Activated CD4-positive, alpha-beta T cell treated with anti-CD3 and anti-CD28 coated beads for 4 hours (primary cell): ENCODE results near the gene LY6G6D.
A peak's percentile ranks its signal among the peaks of the same experiment; 100 is the strongest.

Source experiments
- DNase-seq, 2 donors: peaks; one replicate each; pipeline ENCODE4 v3.0.0-alpha.2; 2020

LY6G6D gene

DNA sequence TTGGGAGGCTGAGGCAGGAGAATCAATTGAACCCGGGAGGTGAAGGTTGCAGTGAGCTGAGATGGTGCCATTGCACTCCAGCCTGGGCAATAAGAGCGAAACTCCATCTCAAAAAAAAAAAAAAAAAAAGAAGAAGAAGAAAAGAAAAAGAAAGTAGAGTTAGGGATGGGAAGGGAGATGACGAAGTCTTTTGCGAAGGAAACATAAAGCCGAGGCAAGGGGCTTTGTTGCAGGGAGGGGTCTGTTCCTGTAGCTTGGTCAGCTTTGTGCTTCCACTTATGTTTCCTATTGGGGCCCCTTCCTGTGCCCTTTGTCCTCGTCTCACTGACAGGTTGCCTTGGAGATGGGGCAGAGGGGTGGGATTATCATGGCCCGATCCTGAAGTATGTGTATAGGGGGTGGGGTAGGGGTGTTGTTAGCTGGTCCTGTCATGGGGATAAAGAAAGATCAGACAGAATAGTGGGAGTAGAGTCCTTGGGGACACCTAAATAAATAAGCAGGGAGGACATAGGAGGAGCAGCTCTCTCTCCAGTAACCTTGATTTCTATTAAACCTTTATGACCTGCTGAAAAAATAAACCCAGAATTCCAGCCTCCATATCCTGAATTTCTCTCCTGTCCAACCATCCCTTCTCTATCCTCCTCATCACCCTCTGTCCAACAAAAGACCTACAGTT, 22.3 kb downstream of the LY6G6D start:
- peak in 1 of 2 donors; percentile 4 for DNase-seq

DNA sequence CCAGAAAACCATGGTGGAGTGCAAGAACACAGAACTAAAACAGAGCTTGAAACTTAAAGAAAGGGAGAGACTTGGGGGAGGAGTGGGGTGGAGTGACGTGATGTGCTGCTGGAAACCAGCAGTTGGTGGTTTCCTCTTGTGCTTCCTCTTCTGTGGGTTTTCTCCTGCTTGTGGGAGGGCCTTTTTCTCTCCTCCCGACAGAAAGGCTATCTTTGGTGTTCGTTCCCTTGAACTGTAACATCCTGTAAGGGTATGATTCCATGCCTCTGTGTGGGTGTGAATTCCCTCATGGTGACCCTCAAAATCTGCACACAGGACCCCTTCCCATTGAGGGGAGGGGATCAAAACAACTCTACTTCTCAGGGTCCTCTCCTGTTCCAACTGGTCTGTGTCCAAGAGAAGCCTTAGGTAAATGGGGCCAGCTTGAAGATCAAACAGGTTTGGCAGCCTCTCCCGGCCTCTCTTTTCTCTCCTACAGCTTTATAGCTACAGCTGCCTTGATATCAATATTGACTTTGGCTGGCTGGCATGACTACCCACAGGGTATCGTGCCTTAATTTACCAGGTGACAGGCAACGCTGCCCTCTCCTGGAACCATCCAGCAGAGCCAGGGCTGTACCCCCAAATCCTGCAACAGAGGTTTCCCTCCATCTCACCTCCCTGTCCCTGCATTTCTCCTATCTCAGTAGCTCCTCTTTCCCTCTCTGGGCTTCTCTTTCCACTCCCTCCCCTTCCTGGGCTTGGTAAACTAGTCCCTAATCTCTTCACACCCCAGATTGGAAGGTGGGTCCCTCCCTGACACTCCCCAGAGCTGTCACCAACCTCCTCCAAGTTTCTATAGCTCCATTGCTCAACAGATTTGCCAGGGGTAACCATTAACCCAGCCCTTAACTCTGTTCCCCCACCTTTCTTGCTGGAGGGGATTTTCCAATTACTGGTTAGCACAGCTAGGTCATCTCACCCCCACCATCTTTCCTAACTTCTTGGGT, 23.1 kb downstream of the LY6G6D start:
- DNase-seq = peak; percentile 58 to 66

DNA sequence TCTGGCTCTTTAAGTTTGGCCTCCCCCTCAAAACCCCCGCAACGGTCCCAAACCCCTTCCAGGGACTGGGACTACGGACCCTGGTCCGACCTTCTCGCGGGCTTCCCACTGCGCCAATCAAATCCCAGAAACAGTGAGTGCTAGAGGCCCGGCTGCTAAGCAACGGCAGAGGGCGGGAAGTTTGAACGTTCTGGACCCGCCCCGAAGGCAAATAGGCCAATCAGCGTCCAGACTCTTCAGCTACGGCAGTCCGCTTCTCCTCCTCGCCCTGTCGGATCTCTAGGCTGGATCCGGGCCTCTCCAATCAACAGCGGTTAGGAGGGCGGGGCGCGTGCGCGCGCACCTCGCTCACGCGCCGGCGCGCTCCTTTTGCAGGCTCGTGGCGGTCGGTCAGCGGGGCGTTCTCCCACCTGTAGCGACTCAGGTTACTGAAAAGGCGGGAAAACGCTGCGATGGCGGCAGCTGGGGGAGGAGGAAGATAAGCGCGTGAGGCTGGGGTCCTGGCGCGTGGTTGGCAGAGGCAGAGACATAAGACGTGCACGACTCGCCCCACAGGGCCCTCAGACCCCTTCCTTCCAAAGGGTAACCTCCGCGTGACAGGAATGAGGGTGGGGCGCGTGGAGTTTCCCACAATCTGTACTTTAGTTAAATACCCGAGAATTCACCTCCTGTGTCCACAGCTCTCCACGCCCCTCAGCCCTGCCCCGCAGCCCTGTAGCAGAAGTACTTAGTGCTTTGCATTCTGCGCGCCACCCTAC, 24.7 kb downstream of the LY6G6D start, which contains the start of gene MSH5:
Gene MSH5 (plus strand): TSS at position 367 of the 758 bp plus-strand sequence. CDS start 462 bp downstream, outside the sequence.
- peak; percentile 93 for DNase-seq

DNA sequence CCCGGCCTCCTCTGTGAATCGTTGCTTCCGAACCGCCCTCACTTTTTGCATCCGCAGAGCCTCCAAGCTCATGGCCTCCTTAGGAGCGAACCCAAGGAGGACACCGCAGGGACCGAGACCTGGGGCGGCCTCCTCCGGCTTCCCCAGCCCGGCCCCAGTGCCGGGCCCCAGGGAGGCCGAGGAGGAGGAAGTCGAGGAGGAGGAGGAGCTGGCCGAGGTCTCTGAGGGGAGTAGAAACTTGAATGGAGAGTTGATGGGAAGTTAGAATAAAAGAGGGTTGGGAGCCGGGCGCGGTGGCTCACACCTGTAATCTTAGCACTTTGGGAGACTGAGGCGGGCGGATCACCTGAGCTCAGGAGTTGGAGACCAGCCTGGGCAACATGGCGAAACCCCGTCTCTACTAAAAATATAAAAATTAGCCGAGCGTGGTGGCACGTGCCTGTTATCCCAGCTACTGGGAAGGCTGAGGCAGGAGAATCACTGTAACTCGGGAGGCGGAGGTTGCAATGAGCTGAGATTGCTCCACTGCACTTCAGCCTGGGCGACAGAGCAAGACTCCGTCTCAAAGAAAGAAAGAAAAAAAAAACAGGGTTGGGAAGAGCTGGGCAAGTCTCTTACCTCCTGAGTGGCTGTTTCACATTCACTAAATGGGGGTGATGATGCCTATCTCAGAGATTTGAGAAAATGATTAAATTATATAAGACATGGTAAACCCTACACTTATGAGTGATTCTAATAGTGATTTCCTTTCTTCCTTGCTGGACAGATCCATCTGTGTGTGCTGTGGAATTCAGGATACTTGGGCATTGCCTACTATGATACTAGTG, 25.5 kb downstream of the LY6G6D start:
- DNase-seq = no peak

DNA sequence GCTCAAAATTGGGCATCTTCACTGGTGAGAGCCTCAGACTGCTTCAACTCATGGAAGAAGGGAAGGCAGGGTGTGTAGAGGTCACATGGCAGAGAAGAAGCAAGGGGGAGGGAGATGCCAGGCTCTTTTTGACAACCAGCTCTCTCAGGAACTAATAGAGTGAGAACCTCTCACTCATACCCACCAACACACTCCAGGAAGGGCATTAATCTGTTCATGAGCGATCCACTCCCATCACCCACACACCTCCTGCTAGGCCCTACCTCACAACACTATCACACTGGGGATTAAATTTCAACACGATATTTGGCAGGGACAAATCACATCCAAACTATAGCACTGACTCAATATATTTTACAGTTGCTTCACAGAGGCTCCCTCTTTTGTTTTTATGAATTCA, 26.7 kb downstream of the LY6G6D start:
- no peak for DNase-seq

DNA sequence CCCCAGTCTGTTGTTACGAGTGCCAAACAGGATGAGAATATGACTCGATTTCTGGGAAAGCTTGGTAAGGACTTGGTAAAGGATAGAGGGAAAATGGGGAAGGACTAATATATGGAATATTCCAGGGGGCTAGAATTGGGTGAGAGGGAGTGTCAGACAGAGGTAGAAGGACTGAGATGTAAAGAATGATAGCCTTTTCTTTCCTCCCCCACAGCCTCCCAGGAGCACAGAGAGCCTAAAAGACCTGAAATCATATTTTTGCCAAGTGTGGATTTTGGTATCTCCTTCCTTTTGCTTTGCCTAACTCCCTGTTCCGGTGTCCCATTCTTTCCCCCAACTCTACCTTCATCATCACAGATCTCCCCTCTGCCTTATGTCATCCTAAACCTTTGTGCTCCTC, 27.7 kb downstream of the LY6G6D start:
- no peak for DNase-seq

DNA sequence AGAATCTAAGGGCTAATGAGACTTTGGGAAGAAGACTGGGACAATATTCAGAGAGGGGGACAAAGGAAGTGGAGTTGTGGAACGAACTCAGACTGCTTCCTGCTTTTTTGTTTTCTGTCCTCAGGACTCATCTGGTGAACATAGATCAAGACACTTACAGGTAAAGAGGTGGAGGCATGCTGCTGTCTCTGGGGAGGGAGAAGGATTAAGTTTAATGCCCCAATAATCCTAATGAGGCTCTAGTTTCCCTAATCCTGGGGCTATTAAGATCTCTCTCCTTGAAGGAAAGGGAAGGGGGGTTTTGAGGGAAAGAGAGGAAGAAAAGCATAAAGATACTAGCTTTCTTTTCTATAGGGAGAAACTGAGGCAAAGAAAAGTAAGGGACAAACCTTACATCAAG, 29.3 kb downstream of the LY6G6D start:
- no peak for DNase-seq

DNA sequence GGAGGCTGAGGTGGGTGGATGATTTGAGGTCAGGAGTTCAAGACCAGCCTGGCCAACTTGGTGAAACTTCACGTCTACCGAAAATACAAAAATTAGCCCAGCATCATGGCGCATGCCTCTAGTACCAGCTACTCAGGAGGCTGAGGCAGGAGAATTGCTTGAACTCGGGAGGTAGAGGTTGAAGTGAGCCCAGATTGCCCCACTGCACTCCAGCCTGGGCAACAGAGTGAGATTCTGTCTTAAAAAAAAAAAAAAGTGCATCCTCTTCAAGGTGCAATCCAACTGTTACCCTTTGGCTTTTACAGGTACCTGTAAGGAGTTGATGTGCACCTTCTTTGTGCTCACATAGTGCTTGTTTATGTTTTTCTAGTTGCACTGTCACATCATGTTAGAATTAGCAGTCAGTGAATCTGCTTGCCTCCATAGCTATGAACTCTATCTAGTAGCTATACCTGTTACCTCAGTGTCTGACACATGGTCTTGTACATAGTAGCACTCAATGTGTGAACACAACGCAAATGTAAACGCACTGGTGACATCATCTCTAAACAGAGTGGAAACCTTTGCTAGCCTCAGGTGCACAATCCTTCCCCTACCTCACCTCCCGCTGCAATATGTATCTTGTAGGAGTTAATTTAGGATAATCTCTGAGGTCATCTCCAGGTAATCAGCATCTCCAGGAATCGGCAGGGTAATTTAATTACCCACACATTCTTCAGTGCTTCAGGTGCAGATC, 34.3 kb downstream of the LY6G6D start:
- no peak for DNase-seq

DNA sequence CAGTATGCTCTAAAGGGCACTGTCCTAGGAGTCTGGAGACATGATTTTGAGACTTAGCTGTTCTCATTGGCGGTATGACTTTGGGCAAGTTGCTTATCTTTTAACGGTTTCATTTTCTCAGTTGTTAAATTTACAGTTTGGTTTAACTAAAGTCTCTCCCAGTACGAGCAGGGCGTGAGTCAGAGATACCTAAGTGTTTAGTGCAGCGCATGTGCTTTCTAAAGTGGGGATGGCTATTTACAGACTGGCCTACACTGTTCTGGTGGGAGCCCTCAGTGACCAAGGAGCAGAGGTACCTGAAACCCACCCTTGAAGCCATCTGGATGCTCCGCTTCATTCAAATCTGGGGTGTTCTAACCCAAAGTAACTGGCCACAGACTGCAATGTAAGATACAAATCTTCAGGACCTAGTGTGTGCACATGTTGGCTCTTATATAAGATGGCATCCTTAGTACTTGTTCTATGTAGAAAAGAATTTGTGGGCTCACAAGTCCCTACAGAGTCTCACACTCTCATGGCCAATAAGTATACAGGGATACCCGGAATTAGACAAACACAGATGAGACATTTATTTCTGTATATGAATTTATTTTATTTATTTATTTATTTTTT, 35.4 kb downstream of the LY6G6D start:
- DNase-seq = no peak

DNA sequence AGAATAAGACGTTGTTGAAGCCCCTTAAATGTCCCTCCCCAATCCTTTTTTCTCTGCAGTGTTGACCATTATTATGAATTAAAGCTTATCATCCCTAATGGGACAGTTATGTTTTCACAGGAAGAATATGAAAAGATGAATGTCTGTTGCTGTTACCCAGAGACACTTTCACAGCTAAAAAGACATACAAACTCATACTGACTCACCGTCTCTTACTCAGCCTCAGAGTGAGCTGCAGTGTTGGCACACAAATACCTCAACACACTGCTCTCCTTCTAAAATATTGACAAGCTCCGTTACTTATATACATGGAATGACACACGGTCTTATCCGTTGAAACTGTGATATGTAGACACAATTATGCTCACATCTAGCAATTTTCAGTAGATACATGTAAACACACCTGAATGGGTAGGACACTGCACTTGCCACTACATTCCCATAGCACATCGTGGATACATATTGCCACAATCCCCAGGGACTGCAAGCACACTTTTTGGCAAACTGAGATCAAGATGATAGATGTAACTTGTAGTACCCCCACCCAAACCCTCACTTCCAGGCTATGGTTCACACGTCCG, 37.7 kb downstream of the LY6G6D start:
- DNase-seq = no peak

DNA sequence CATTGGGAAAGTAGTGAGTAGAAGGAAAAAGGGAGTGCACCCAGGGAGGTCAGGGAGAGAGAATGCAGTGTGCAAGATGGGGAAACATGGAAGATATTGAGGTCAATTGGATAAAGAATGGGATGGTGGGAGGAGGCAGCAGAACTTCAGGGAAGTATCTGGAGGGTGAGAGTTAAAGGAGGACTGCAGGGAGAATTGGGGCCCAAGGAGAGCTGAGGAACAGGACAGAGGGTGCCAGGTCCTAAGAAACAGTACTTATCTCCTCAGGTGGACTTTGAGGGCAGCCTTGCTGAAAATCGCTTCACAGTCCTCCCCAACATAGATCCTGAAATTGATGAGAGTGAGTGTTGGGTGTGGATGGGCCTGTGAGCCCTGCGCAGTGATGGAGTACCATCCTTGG, 43.1 kb downstream of the LY6G6D start:
- no peak for DNase-seq

DNA sequence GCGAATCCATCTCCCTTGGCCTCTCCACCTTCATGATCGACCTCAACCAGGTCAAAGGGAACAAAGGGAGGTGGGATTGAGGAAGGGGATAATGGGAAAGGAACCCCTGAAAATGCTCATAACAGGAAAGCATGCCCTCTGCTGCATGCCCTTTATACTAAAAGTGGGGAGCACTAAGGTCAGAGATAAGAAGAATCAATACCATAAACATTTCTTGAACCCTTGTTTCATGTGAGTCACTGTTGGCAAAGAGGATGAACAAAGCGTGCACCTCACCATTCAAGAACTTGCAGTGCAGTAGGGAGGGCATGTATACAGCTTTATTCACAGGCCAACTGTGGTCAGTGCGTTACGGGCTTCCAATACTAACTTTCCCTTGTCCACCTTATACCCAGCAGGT, 45.6 kb downstream of the LY6G6D start:
- DNase-seq = no peak

DNA sequence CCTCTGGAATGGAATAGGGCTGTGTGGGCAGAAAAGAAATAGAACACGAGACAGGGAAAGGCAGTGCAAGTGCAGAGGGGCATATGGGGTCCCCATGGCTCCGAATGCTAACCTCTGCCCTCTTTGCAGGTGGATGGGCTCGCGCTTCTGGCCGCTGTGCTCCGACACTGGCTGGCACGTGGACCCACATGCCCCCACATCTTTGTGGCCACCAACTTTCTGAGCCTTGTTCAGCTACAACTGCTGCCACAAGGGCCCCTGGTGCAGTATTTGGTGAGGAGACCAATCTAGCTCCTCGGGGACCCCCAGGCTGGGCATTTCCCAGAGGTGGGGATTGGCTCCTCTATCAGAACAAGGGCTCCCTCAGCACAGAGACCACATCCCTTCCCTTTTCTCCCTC, 46.2 kb downstream of the LY6G6D start:
- no peak for DNase-seq

DNA sequence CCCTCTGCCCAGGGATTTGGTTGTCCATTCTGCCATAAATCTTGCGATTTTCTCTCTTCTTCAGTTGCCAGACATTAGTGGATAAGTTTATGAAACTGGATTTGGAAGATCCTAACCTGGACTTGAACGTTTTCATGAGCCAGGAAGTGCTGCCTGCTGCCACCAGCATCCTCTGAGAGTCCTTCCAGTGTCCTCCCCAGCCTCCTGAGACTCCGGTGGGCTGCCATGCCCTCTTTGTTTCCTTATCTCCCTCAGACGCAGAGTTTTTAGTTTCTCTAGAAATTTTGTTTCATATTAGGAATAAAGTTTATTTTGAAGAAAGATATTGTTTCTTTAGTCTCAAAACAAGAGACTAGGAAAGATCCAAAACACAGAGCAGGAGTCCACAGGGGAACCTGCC, 47.2 kb downstream of the LY6G6D start, which contains the start of gene SAPCD1:
Gene SAPCD1 (plus strand): TSS at position 301 of the 400 bp plus-strand sequence. CDS start 399 bp downstream, outside the sequence.
- no peak for DNase-seq

DNA sequence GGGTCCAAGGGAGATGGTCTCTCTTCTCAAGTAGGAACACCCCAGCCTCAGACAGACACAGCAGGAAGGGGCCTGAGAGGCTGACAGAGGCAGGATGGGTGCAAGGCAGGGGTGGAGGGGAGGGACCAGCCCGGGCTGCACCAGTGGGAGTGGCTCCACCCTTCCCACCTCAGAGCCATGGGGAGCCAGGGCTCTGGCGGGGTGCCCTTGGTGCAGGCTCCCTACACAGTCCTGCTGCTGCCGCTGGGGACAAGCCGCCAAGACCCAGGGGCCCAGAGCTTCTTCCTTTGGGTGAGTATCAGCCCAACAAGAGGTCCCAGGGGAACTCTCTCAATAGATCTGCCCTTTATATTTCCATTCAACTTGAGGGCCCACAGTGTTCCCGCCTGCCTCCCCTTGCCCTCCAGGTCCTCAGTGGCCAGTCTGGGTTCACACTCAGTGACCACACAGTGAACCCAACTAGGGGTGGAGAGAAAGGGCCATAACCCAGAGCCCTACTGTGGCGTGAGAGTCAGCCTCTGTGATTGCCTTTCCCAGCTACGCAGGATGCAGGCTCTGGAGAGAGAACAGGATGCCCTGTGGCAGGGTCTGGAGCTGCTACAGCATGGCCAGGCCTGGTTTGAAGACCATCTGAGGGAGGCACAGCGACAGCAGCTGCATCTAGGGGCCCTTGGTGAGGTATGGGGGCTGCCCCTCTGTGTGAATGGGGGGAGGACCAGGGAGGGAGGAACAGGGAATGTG, 47.9 kb downstream of the LY6G6D start:
- DNase-seq = no peak

DNA sequence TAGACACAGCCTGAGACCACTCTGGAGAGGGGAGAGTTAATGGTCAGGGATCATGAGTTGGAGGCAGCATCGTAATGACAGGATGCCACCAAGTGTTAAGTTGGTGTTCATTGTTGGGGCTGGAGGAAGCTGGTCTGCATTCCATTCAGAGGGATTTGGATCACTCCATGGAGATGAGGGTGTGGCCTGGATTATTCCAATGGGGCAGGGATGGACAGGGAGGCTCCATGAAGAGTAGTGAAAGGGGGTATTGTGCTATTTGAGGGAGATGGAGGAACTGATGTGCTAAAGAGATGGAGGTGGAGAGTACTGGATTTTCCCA, 48.4 kb downstream of the LY6G6D start:
- DNase-seq = no peak

DNA sequence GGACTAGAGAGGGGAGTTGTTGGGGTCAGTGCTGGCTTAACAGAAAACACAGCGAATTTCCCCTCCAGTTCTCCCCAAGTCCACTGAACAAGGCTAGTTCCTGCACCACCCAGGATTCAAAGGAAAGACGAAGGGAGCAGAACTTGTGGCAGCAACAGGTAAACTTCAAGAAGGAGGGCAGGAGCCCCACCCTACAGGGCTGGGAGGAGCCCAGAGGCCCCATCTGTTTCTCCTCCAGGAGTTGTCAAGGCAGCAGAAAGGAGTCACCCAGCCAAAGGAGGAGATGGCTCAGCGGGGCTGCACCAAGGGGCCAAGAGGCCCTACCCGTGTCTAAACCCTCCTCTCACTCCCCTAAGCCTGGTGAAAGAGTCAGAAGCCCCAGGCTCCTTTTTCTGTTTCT, 49.0 kb downstream of the LY6G6D start:
- no peak for DNase-seq

DNA sequence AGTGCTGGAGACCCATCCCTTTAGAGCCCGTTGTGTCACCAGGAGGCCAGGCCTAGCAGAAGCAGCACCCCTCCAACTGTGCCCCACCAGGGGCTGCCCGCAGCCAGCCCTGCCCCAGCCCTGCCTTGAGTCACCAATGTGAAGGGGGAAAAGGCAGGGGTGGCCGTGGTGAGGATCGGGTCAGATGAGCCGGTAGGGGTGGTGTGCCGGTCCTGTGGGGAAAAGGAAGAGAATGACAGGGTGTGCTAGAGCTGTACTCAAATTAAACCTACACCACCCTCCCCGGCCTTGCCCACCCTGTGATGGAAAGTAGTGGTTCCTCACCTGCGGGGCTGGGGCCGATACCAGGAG, 50.4 kb downstream of the LY6G6D start:
- no peak for DNase-seq

DNA sequence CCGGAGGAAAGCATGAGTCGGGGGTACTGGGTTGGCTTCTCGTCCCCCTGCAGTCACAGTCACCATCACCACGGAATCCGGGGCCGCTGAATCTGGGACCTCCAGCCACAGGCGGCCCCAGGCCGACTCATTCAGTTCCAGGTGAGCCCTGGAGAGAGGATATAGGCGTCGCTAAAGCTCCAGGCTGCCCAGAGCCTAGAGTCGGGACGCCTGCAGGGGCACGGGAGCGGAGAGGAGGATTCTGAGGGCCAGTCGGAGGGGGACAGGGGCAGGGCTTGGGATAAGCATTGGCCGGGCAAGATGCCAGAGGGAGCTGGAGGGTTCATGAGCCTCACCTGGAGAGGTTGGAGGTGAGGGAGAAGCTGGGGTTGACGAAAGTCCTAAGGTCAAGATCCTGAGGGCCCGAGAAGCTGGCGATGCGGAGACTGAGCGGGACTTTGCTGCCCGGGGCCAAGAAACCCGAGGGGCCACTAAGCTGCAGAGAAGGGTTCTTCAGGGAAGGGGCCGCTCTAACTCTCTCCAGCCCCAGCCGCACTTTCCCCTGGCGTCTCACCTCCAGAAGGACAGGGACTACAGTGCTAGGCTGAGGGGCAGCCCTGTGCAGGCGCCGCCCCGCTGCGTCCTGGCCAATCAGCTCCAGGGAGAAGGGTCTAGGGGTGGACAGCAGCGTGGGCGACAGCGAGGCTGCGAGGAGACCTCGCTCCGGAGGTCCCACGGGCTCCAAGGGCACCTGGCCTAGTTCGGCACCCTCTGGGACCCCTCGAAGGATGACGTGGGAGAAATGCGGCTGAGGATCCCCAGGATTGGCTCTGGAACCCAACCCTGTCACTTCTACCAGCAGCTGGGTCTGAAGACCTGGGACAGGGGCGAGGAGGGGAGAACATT, 51.0 kb downstream of the LY6G6D start:
- DNase-seq = no peak
